T-helper 2 cell treated with Interferon-gamma antibody and Interleukin-4, amounts not matched to agents 5 μg/mL and 100 μg/mL, for 36 hours (primary cell): ENCODE results near the gene REN.

Experiments used
- DNase-seq: peaks from one replicate; pipeline ENCODE4 v3.0.0; 2021; ENCODE audit warnings: low spot score
- H3K27ac Mint-ChIP-seq: one replicate; pipeline ENCODE4 v1.8.0; 2021; ENCODE audit warnings: mild to moderate bottlenecking, mixed read lengths
- H3K27me3 Mint-ChIP-seq: one replicate; pipeline ENCODE4 v1.8.0; 2021; ENCODE audit warnings: low read depth, mixed read lengths
- H3K36me3 Mint-ChIP-seq: one replicate; pipeline ENCODE4 v1.8.0; 2021; ENCODE audit warnings: low read depth, mixed read lengths
- H3K4me1 Mint-ChIP-seq: one replicate; pipeline ENCODE4 v1.8.0; 2021; ENCODE audit warnings: low read depth, mixed read lengths
- H3K4me3 Mint-ChIP-seq: one replicate; pipeline ENCODE4 v1.8.0; 2022; ENCODE audit warnings: mild to moderate bottlenecking, moderate library complexity, mixed read lengths
- H3K9me3 Mint-ChIP-seq: one replicate; pipeline ENCODE4 v1.8.0; 2021; ENCODE audit warnings: mixed read lengths

REN gene

DNA sequence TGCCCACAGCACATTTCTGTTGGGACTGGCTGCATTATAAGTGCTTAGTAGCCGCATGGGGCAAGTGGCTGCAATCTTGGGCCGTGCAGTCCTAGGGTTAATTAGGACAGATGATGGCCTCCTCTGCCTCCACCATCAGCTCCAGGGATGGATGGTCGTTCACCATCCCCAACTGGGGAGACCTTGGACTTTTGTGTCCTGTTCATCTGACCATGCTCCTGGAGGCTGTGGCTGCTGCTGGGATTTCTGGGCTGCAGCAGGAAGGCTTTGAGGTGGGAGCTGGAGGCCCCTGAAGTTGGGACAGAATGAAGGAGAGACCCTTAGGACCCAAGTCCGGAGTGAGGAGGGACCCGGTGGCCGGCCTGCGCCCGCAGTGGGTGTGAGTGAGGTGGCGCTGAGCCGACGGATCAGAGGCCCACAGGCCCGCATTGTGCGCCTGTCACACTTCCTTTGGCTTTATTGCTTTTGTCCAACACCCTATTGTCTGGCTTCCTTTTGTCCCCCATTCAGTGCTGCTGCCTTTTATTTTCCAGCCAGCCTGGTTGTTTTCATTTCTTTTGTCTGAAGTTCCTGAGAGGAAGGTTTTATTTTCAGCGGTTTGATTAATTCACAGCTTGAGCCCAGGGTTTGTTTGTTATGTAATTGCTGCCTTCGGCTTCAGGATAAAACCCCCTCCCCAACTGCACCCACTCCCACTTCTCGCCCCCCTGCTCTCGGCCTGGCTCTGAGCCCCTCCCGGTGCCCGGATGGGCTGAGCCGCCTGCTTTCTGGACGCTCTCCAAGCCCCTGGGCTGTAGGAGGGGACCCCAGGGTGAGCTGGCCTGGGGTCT, 57.6 kb downstream of the REN start:
- no peak for DNase-seq
- no peaks in the 10 kb centered on the region for H3K9me3 Mint-ChIP-seq
- peaks cover 2% of the 10 kb centered on the region for H3K36me3 Mint-ChIP-seq
- H3K27me3 Mint-ChIP-seq: peaks cover 4% of the 10 kb centered on the region
- H3K4me1 Mint-ChIP-seq: peaks cover 17% of the 10 kb centered on the region
- H3K27ac Mint-ChIP-seq: no peak overlapping the region
- no peak overlapping the region for H3K4me3 Mint-ChIP-seq

DNA sequence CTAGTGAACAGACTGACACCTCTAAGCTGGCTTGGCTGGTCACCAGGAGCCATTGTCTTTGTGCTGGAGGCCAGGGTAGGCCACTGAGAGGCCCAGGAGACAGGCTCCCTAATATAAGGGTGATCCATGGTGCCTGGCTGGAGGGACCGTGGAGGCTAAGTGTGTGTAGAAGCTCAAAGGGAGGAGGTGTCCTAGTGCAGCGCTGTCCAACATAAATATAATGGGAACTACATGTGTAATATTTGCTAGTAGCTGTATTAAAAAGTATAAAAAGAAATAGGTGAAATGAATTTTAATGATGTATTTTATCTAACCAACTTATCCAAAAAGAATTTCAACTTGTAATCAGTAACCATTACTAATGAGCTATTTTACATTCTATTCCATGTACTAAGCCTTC, 58.2 kb downstream of the REN start:
- H3K4me3 Mint-ChIP-seq: no peak overlapping the region
- no peaks in the 10 kb centered on the region for H3K9me3 Mint-ChIP-seq
- peaks cover 2% of the 10 kb centered on the region for H3K36me3 Mint-ChIP-seq
- peaks cover 23% of the 10 kb centered on the region for H3K4me1 Mint-ChIP-seq
- no peak for DNase-seq
- no peak overlapping the region for H3K27ac Mint-ChIP-seq
- peaks cover 4% of the 10 kb centered on the region for H3K27me3 Mint-ChIP-seq

DNA sequence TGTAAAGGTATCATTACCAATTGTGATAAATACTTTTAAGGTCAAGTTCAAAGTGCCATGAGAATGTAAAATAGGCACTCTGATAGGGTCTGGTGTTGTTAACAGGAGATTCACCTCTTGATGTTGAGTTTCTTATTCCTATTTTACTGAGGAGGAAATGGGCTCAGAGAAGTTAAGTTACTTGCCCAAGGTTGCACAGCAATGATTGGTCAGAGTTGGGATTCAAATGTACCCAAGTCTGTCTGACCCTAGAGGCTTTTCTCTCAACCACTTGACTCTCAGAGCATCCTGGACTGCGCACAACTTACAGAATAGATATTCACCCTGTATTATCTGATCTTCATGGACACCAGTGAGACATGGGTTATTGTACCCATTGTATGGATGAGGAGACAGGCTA, 59.3 kb downstream of the REN start:
- H3K27ac Mint-ChIP-seq: no peak overlapping the region
- H3K4me3 Mint-ChIP-seq: no peak overlapping the region
- peaks cover 4% of the 10 kb centered on the region for H3K36me3 Mint-ChIP-seq
- peaks cover 31% of the 10 kb centered on the region for H3K4me1 Mint-ChIP-seq
- DNase-seq: no peak
- H3K27me3 Mint-ChIP-seq: peaks cover 4% of the 10 kb centered on the region
- H3K9me3 Mint-ChIP-seq: no peaks in the 10 kb centered on the region

DNA sequence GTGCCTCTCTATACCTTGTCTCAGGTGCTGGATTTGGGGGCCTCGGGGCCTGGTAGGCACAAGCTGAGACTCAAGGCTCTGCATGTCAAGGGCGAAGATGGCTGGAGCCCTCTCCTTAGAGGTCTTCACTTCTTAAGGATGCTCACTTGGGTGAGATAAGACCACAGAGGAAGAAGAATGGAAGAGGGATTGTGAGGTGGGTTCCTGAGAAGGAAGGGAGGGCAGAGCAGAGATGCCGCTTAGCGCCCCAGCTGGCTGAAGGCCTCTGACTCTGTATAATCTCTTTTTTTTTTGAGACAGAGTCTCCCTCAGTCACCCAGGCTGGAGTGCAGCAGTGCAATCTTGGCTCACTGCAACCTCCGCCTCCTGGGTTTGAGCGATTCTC, 61.0 kb downstream of the REN start:
- H3K4me3 Mint-ChIP-seq: peak overlapping the region; percentile 55
- no peak for DNase-seq
- H3K27ac Mint-ChIP-seq: peak overlapping the region; percentile 84
- H3K4me1 Mint-ChIP-seq: peaks cover 31% of the 10 kb centered on the region
- H3K27me3 Mint-ChIP-seq: peaks cover 4% of the 10 kb centered on the region
- H3K9me3 Mint-ChIP-seq: no peaks in the 10 kb centered on the region
- peaks cover 4% of the 10 kb centered on the region for H3K36me3 Mint-ChIP-seq
